Lower leg skin (tissue), 4 donors: ENCODE data around the gene MATCAP1. TPM values are rescaled to one million over a fixed set of nuclear protein-coding genes. Genes with fewer than 3 reads are reported as not detected.

ENCODE experiments used
- DNase-seq, 2 donors: peaks; one replicate each; pipeline ENCODE4 v3.0.0-alpha.2; 2019; ENCODE audit warnings: low spot score in 2 of 2
- H3K4me3 ChIP-seq: fragments of 200-600 bp; sonication (generic); 2 replicates; pipeline ENCODE4 v1.5.1; 2017; ENCODE audit warnings: mild to moderate bottlenecking, low read depth; ENCODE audit not compliant: poor library complexity, severe bottlenecking
- CTCF ChIP-seq, 3 donors: fragments of 450-650 bp; IDR thresholded peaks; one replicate each; pipeline ENCODE4 v1.5.1; 2016; ENCODE audit warnings: antibody characterized with exemption in 3 of 3, mild to moderate bottlenecking in 3 of 3, moderate library complexity in 2 of 3
- POLR2A ChIP-seq, 2 donors: fragments of 450-650 bp; IDR thresholded peaks; one replicate each; pipeline ENCODE4 v1.6.1; 2016 to 2017; ENCODE audit warnings: antibody characterized with exemption in 2 of 2, mild to moderate bottlenecking in 1 of 2, moderate library complexity in 1 of 2
- WGBS, 2 donors: methylation state at CpG; one replicate each; pipeline ENCODE4 v1.1.5; 2018; 5-methylcytosine and 5-hydroxymethylcytosine counted together
- intact Hi-C: fragments of 100-400 bp; cut with DNase I; formaldehyde crosslinking; loops from one replicate; pipeline ENCODE4 v1.15.0; 2023; ENCODE audit warnings: low total_unique reads
- total RNA-seq, 4 donors: library from RNA; depleted of rRNA; stranded (reverse); fragments of >200 nt; gene quantifications; one replicate each; pipeline ENCODE4 v1.1.0, GENCODE V29; 2016

MATCAP1 gene
- total RNA-seq, 4 donors from 2014 or later = 5.1 to 8.9 (median 7.3) TPM

- no peak for TF ChIP-seq CTCF (IDR thresholded peaks at IDR 0.05)
- no peak for TF ChIP-seq POLR2A (IDR thresholded peaks at IDR 0.05)
- intact Hi-C loops = no loop called here
- no peak overlapping the region for H3K4me3 ChIP-seq
- 82 to 88% methylated on average over 6 to 8 of the region's 9 CpGs for WGBS, 2 donors
- no peak for DNase-seq
Observed at GRCh38 chr16:67142342-67142741, 41.4 kb downstream of the MATCAP1 start.

DNA sequence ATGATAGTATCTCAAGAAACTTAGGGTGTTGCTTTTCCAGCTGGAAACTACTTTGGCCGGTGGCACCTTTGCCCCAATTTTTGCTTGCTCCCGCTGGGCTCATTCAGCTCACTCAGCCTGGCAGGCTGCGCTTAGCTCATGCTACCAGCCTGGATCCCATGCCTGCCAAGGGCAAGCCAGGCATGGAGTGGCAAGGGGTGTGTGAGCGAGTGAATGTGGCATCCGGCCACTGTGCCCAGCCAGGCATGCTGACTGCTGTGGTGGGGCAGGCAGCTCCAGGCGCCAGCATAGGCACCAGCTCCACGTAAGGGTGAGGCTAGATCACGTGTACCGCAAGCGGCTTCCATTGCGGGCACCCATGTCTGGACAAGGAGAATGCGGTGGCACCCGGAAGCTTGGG lies 42.4 kb downstream of the MATCAP1 start:
- DNase-seq = no peak
- no peak overlapping the region for H3K4me3 ChIP-seq
- TF ChIP-seq POLR2A (IDR thresholded peaks at IDR 0.05) (no peak), CTCF (IDR thresholded peaks at IDR 0.05) (no peak)
- intact Hi-C loops = no loop called here
- 94 to 96% methylated on average over 9 to 13 of the region's 13 CpGs for WGBS, 2 donors

GRCh38 chr16:67137605-67138004 lies 46.2 kb downstream of the MATCAP1 start:
- no peak for DNase-seq
- 58 to 64% methylated on average over 3 of the region's 3 CpGs for WGBS, 2 donors
- intact Hi-C loops = no loop called here
- no peak overlapping the region for H3K4me3 ChIP-seq
- TF ChIP-seq POLR2A (IDR thresholded peaks at IDR 0.05) (no peak), CTCF (IDR thresholded peaks at IDR 0.05) (no peak)

DNA sequence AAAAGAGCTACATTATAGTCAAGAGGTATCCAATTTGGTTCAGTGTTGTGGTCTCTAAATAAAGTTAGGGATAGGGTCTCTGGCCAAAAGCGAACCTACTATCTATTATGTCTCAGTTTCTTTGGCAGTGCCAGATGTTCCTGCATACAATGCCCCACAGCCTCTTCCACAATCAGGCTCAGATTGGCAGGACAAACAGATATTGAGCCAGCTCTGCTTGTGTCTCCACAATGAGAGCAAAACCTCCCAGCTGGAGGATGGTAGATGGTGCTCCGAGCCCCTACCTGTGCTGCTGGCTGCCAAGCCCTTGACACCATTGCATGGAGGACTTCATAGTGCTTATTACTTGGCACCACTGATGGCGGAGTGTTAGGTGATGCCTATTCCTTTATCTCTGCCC lies 54.3 kb downstream of the MATCAP1 start:
- DNase-seq = no peak
- H3K4me3 ChIP-seq = no peak overlapping the region
- 98 to 100% methylated on average over 3 of the region's 3 CpGs for WGBS, 2 donors
- TF ChIP-seq POLR2A (IDR thresholded peaks at IDR 0.05) = no peak
- TF ChIP-seq CTCF (IDR thresholded peaks at IDR 0.05) = no peak
- intact Hi-C loops = no loop called here

- H3K4me3 ChIP-seq = no peak overlapping the region
- WGBS, 2 donors = 91 to 98% methylated on average over 3 of the region's 3 CpGs
- DNase-seq = no peak
- TF ChIP-seq POLR2A (IDR thresholded peaks at IDR 0.05) (no peak), CTCF (IDR thresholded peaks at IDR 0.05) (no peak)
- intact Hi-C loops = no loop called here
Observed at GRCh38 chr16:67128887-67129286, 54.9 kb downstream of the MATCAP1 start.

DNA sequence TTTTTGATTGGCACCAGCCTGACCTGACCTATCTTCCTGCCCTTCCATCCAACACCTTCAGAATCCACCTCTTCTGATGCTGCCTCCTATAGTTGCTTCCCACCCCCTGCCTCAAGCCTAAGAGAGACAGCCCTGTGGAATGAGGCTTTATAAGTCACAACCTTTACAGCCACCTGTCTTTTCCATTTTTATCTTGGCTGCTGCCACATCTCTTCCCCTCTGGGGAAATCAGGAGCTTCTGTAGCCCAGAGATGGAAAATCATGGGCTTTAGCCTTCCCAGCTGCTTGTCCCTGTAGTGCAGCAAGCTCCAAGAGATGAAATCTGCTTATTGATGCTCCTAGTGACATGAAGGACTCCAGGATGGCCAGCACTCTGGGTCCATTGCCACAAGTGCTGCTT lies 55.3 kb downstream of the MATCAP1 start:
- intact Hi-C loops = no loop called here
- no peak overlapping the region for H3K4me3 ChIP-seq
- DNase-seq = no peak
- no peak for TF ChIP-seq CTCF (IDR thresholded peaks at IDR 0.05)
- no peak for TF ChIP-seq POLR2A (IDR thresholded peaks at IDR 0.05)
